NCI-H146 treated with DMSO at 0.1 percent for 48 hours (cell line): ENCODE data around the gene RAD51B.

Experiments used
- DNase-seq: peaks from one replicate; lab custom pipeline; 2025; ENCODE audit not compliant: unreplicated experiment; lab: John Stamatoyannopoulos, UW

RAD51B gene

GRCh38 chr14:68634874-68635595 lies 815.5 kb downstream of the RAD51B start:
- DNase-seq: no peak

- no peak for DNase-seq
These were observed 817.0 kb downstream of the RAD51B start for GRCh38 chr14:68636597-68636996.

GRCh38 chr14:68637106-68638021 lies 817.8 kb downstream of the RAD51B start:
- DNase-seq: no peak

- DNase-seq: no peak
These were observed 818.8 kb downstream of the RAD51B start for GRCh38 chr14:68638141-68638999.

- no peak for DNase-seq
These were observed 819.6 kb downstream of the RAD51B start for GRCh38 chr14:68639000-68639757.

GRCh38 chr14:68639758-68640574 lies 820.4 kb downstream of the RAD51B start:
- no peak for DNase-seq

GRCh38 chr14:68643673-68644072 lies 824.1 kb downstream of the RAD51B start:
- DNase-seq: no peak

GRCh38 chr14:68644101-68644500 lies 824.5 kb downstream of the RAD51B start:
- DNase-seq: no peak

GRCh38 chr14:68645371-68645770 lies 825.8 kb downstream of the RAD51B start:
- DNase-seq: no peak

GRCh38 chr14:68649476-68650189 lies 830.1 kb downstream of the RAD51B start:
- no peak for DNase-seq

GRCh38 chr14:68650404-68650994 lies 830.9 kb downstream of the RAD51B start:
- no peak for DNase-seq

GRCh38 chr14:68651075-68651474 lies 831.5 kb downstream of the RAD51B start:
- DNase-seq: no peak

GRCh38 chr14:68651652-68652432 lies 832.3 kb downstream of the RAD51B start:
- no peak for DNase-seq

- DNase-seq: no peak
These were observed 832.8 kb downstream of the RAD51B start for GRCh38 chr14:68652433-68652690.

GRCh38 chr14:68653108-68653507 lies 833.5 kb downstream of the RAD51B start:
- DNase-seq: no peak

GRCh38 chr14:68653804-68654203 lies 834.2 kb downstream of the RAD51B start:
- DNase-seq: no peak

- no peak for DNase-seq
These were observed 834.9 kb downstream of the RAD51B start for GRCh38 chr14:68654471-68654941.
